CD4-positive, alpha-beta memory T cell (primary cell): ENCODE measurements around the gene CAVIN2. TPM values are rescaled to one million over a fixed set of nuclear protein-coding genes. Genes with fewer than 3 reads are reported as not detected.
"Not testable (repeated sequence)": the region's sequence is repeated elsewhere in the genome, so short reads cannot be mapped to it uniquely, and the experiment has no call there.

Experiments
- CTCF ChIA-PET: fragments of 350-600 bp; sonication (Branson Sonifier 250); formaldehyde crosslinking; loops from one replicate; lab custom pipeline; 2021; ENCODE audit warnings: inconsistent platforms; ENCODE audit not compliant: partially characterized antibody; lab: Charles Lee
- POLR2A ChIA-PET: fragments of 350-600 bp; sonication (Branson Sonifier 250); formaldehyde crosslinking; loops from one replicate; lab custom pipeline; 2021; ENCODE audit not compliant: partially characterized antibody; lab: Charles Lee
- DNase-seq, 5 donors: peaks; one replicate each; pipeline versions ENCODE4 v3.0.0 to v3.0.0-alpha.2; 2020 to 2022; ENCODE audit warnings: mixed read lengths in 1 of 5
- H3K27ac ChIP-seq: one replicate; pipeline ENCODE4 v1.7.0; 2013; ENCODE audit warnings: low read depth, low read length
- H3K27me3 ChIP-seq: 2 replicates; pipeline ENCODE4 v1.7.0; 2013; ENCODE audit warnings: mild to moderate bottlenecking, low read length, moderate library complexity; ENCODE audit not compliant: insufficient read depth
- H3K36me3 ChIP-seq: 2 replicates; pipeline ENCODE4 v1.7.0; 2013; ENCODE audit warnings: mild to moderate bottlenecking, low read length, moderate library complexity; ENCODE audit not compliant: insufficient read depth
- H3K4me1 ChIP-seq: 2 replicates; pipeline ENCODE4 v1.7.0; 2013; ENCODE audit warnings: mild to moderate bottlenecking, low read length, moderate library complexity; ENCODE audit not compliant: insufficient read depth
- H3K4me3 ChIP-seq, 2 donors: one replicate each; pipeline ENCODE4 v1.7.0; 2013; ENCODE audit warnings: low read length in 2 of 2, mild to moderate bottlenecking in 1 of 2
- H3K9me3 ChIP-seq, 2 donors: one replicate each; pipeline ENCODE4 v1.7.0; 2013; ENCODE audit warnings: low read length in 2 of 2, control low read depth in 1 of 2; ENCODE audit not compliant: control insufficient read depth in 1 of 2
- H3K27ac Mint-ChIP-seq, 7 donors: one replicate each; pipeline ENCODE4 v1.8.0; 2020 to 2021; ENCODE audit warnings: mixed read lengths in 7 of 7, mild to moderate bottlenecking in 6 of 7, inconsistent platforms in 3 of 7, moderate library complexity in 3 of 7
- H3K27me3 Mint-ChIP-seq, 2 donors: one replicate each; pipeline ENCODE4 v1.8.0; 2020 to 2021; ENCODE audit warnings: mixed read lengths in 2 of 2
- H3K36me3 Mint-ChIP-seq, 2 donors: one replicate each; pipeline ENCODE4 v1.8.0; 2020 to 2021; ENCODE audit warnings: mixed read lengths in 2 of 2, inconsistent platforms in 1 of 2, mild to moderate bottlenecking in 1 of 2
- H3K4me1 Mint-ChIP-seq, 4 donors: one replicate each; pipeline ENCODE4 v1.8.0; 2020 to 2021; ENCODE audit warnings: mixed read lengths in 4 of 4, mild to moderate bottlenecking in 1 of 4
- H3K4me3 Mint-ChIP-seq, 8 donors: one replicate each; pipeline ENCODE4 v1.8.0; 2020 to 2021; ENCODE audit warnings: mixed read lengths in 8 of 8, mild to moderate bottlenecking in 7 of 8, moderate library complexity in 6 of 8, inconsistent platforms in 3 of 8
- H3K9me3 Mint-ChIP-seq, 8 donors: one replicate each; pipeline ENCODE4 v1.8.0; 2020 to 2021; ENCODE audit warnings: mixed read lengths in 8 of 8, mild to moderate bottlenecking in 5 of 8, inconsistent platforms in 3 of 8, moderate library complexity in 1 of 8
- intact Hi-C: fragments of 100-400 bp; cut with micrococcal nuclease; formaldehyde crosslinking; loops from one replicate; pipeline ENCODE4 v1.15.1; 2023
- polyA plus RNA-seq, 2 donors: library from polyadenylated mRNA; unstranded; fragments of 300-500 nt; fragmentation: Illumina TruSeq; gene quantifications; one replicate each; pipeline ENCODE4 v1.2.3, GENCODE V29; 2021
- total RNA-seq, 2 experiments: library from RNA; stranded (reverse); gene quantifications; one replicate each; pipeline ENCODE4 v1.2.3, GENCODE V29; 2021

The CAVIN2 gene
- total and polyA plus RNA-seq, 4 experiments from 2014 or later = 0.06 TPM; not detected in 3

DNA sequence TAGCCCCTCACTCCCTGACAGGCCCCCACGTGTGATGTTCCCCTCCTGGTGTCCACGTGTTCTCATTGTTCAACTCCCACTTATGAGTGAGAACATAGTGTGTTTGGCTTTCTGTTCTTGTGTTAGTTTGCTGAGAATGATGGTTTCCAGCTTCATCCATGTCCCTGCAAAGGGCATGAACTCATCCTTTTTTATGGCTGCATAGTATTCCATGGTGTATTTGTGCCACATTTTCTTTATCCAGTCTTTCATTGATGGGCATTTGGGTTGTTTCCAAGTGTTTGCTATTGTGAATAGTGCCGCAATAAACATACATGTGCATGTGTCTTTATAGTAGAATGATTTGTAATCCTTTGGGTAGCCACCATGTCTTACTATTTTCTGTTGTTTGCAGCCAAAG is 61.2 kb downstream of the CAVIN2 start:
- DNase-seq, H3K9me3 Mint-ChIP-seq, H3K27ac ChIP-seq, H3K36me3 Mint-ChIP-seq, H3K4me3 ChIP-seq, H3K27me3 ChIP-seq, H3K4me1 Mint-ChIP-seq, CTCF ChIA-PET, H3K9me3 ChIP-seq, H3K36me3 ChIP-seq, POLR2A ChIA-PET, H3K4me1 ChIP-seq, intact Hi-C loops: not testable (repeated sequence)
- peaks cover 9 to 18% of the 10 kb centered on the region in 2 donors for H3K27me3 Mint-ChIP-seq
- H3K27ac Mint-ChIP-seq = peak overlapping the region in 1 of 7 donors; percentile 80
- H3K4me3 Mint-ChIP-seq = peak overlapping the region in 1 of 8 donors; percentile 64

Other genes with a start within 250 kb of the CAVIN2 start
- 100 to 1,000 TPM; 107 to 111 TPM for gene NABP1, start 169.0 kb downstream of the CAVIN2 start, total RNA-seq
- 10 to 100 TPM; 14.6 to 22.4 TPM for gene NABP1, start 169.0 kb downstream of the CAVIN2 start, polyA plus RNA-seq